ENCODE data around the gene TRA2A. TPM values are rescaled to one million over a fixed set of nuclear protein-coding genes. Genes with fewer than 3 reads are reported as not detected.

TRA2A gene
- total RNA-seq = 35.7 TPM
- 160 TPM for polyA plus RNA-seq
- long read RNA-seq, donor 1, partial matches to known transcripts = 0 of 4 reads
- long read RNA-seq, donor 1, other reads (novel, unspliced or antisense) = 0 of 4 reads
- long read RNA-seq, donor 2 = 0 reads
- long read RNA-seq, donor 3, transcript TRA2A-206 (3 exons, 661 nt) = minor isoform, 5 of 78 reads
- long read RNA-seq, donor 3, transcript TRA2A-201 (8 exons, 1,845 nt) = major isoform, 35 of 78 reads
- long read RNA-seq, donor 3, partial matches to known transcripts = 35 of 78 reads
- long read RNA-seq, donor 3, other reads (novel, unspliced or antisense) = 0 of 78 reads
- long read RNA-seq, donor 4, transcript TRA2A-201 (8 exons, 1,845 nt) = major isoform, 16 of 53 reads
- long read RNA-seq, donor 4, partial matches to known transcripts = 34 of 53 reads
- long read RNA-seq, donor 4, other reads (novel, unspliced or antisense) = 0 of 53 reads
- long read RNA-seq, donor 5, transcript TRA2A-206 (3 exons, 661 nt) = minor isoform, 11 of 113 reads
- long read RNA-seq, donor 5, transcript TRA2A-201 (8 exons, 1,845 nt) = major isoform, 40 of 113 reads
- long read RNA-seq, donor 5, partial matches to known transcripts = 58 of 113 reads
- long read RNA-seq, donor 5, other reads (novel, unspliced or antisense) = 0 of 113 reads
- long read RNA-seq, donor 6, transcript TRA2A-201 (8 exons, 1,845 nt) = major isoform, 13 of 226 reads
- long read RNA-seq, donor 6, partial matches to known transcripts = 209 of 226 reads
- long read RNA-seq, donor 6, other reads (novel, unspliced or antisense) = 0 of 226 reads
- long read RNA-seq, donor 7, transcript TRA2A-201 (8 exons, 1,845 nt) = major isoform, 22 of 40 reads
- long read RNA-seq, donor 7, partial matches to known transcripts = 13 of 40 reads
- long read RNA-seq, donor 7, other reads (novel, unspliced or antisense) = 0 of 40 reads
- long read RNA-seq, donor 8, partial matches to known transcripts = 8 of 13 reads
- long read RNA-seq, donor 8, other reads (novel, unspliced or antisense) = 0 of 13 reads
- long read RNA-seq, donor 9, transcript TRA2A-201 (8 exons, 1,845 nt) = major isoform, 17 of 24 reads
- long read RNA-seq, donor 9, partial matches to known transcripts = 6 of 24 reads
- long read RNA-seq, donor 9, other reads (novel, unspliced or antisense) = 0 of 24 reads
- long read RNA-seq, donor 10, transcript TRA2A-201 (8 exons, 1,845 nt) = major isoform, 10 of 31 reads
- long read RNA-seq, donor 10, partial matches to known transcripts = 17 of 31 reads
- long read RNA-seq, donor 10, other reads (novel, unspliced or antisense) = 0 of 31 reads

- Histone ChIP-seq H3K27me3 (ENCODE audit: control insufficient read depth in 2 of 2, insufficient read depth in 1 of 2, low read length in 1 of 2) (no peaks in the 10 kb centered on the region), H3K4me1 (ENCODE audit: control insufficient read depth in 2 of 2, insufficient read depth in 2 of 2, low read length in 2 of 2) (peaks cover 9 to 23% of the 10 kb centered on the region in 2 donors), H3K4me3 (ENCODE audit: low read length in 2 of 2) (peak within 1 kb of the TSS; percentile 99 to 100), H3K27ac (ENCODE audit: low read depth in 1 of 2, low read length in 1 of 2) (peak within 1 kb of the TSS; percentile 90 to 99), H3K36me3 (ENCODE audit: control insufficient read depth in 2 of 2, insufficient read depth in 2 of 2, low read length in 1 of 2) (peaks cover 0 to 9% of the 10 kb centered on the region in 2 donors), H3K9me3 (ENCODE audit: control insufficient read depth in 2 of 2, insufficient read depth in 1 of 2, low read length in 1 of 2) (peaks cover 0 to 8% of the 10 kb centered on the region in 2 donors)
- peak; percentile 88 to 99 (median 96) for DNase-seq (ENCODE audit: low read depth in 6 of 9, low spot score in 9 of 9)
- WGBS = 19% methylated on average over 50 of the region's 50 CpGs
Measured at GRCh38 chr7:23531794-23532489, at the start of gene TRA2A. TRA2A (minus strand) TSS chr7:23531981; CDS start chr7:23531824, 157 bp downstream.

- Histone ChIP-seq H3K4me1 (ENCODE audit: control insufficient read depth in 2 of 2, insufficient read depth in 2 of 2, low read length in 2 of 2) (no peaks in the 10 kb centered on the region), H3K4me3 (ENCODE audit: low read length in 2 of 2) (no peak overlapping the region), H3K9me3 (ENCODE audit: control insufficient read depth in 2 of 2, insufficient read depth in 1 of 2, low read length in 1 of 2) (no peaks in the 10 kb centered on the region), H3K27ac (ENCODE audit: low read depth in 1 of 2, low read length in 1 of 2) (no peak overlapping the region), H3K27me3 (ENCODE audit: control insufficient read depth in 2 of 2, insufficient read depth in 1 of 2, low read length in 1 of 2) (no peaks in the 10 kb centered on the region), H3K36me3 (ENCODE audit: control insufficient read depth in 2 of 2, insufficient read depth in 2 of 2, low read length in 1 of 2) (no peaks in the 10 kb centered on the region)
- 49% methylated on average over 5 of the region's 5 CpGs for WGBS
- DNase-seq (ENCODE audit: low read depth in 6 of 9, low spot score in 9 of 9) = peak; percentile 24 to 80 (median 55)
Measured at GRCh38 chr7:23570592-23571200, 38.9 kb upstream of the TRA2A start.

- Histone ChIP-seq H3K27ac (ENCODE audit: low read depth in 1 of 2, low read length in 1 of 2) (no peak overlapping the region), H3K27me3 (ENCODE audit: control insufficient read depth in 2 of 2, insufficient read depth in 1 of 2, low read length in 1 of 2) (no peaks in the 10 kb centered on the region), H3K4me1 (ENCODE audit: control insufficient read depth in 2 of 2, insufficient read depth in 2 of 2, low read length in 2 of 2) (no peaks in the 10 kb centered on the region), H3K4me3 (ENCODE audit: low read length in 2 of 2) (no peak overlapping the region), H3K36me3 (ENCODE audit: control insufficient read depth in 2 of 2, insufficient read depth in 2 of 2, low read length in 1 of 2) (no peaks in the 10 kb centered on the region), H3K9me3 (ENCODE audit: control insufficient read depth in 2 of 2, insufficient read depth in 1 of 2, low read length in 1 of 2) (no peaks in the 10 kb centered on the region)
- no peak for DNase-seq (ENCODE audit: low read depth in 6 of 9, low spot score in 9 of 9)
Measured at GRCh38 chr7:23558303-23558702, 26.5 kb upstream of the TRA2A start.

GRCh38 chr7:23547662-23548061 lies 15.9 kb upstream of the TRA2A start:
- Histone ChIP-seq H3K36me3 (ENCODE audit: control insufficient read depth in 2 of 2, insufficient read depth in 2 of 2, low read length in 1 of 2) (no peaks in the 10 kb centered on the region), H3K9me3 (ENCODE audit: control insufficient read depth in 2 of 2, insufficient read depth in 1 of 2, low read length in 1 of 2) (no peaks in the 10 kb centered on the region), H3K4me3 (ENCODE audit: low read length in 2 of 2) (no peak overlapping the region), H3K4me1 (ENCODE audit: control insufficient read depth in 2 of 2, insufficient read depth in 2 of 2, low read length in 2 of 2) (no peaks in the 10 kb centered on the region), H3K27me3 (ENCODE audit: control insufficient read depth in 2 of 2, insufficient read depth in 1 of 2, low read length in 1 of 2) (no peaks in the 10 kb centered on the region), H3K27ac (ENCODE audit: low read depth in 1 of 2, low read length in 1 of 2) (no peak overlapping the region)
- no peak for DNase-seq (ENCODE audit: low read depth in 6 of 9, low spot score in 9 of 9)
- WGBS = 98% methylated on average over 4 of the region's 4 CpGs

GRCh38 chr7:23546897-23547572 lies 15.3 kb upstream of the TRA2A start:
- 44% methylated on average over 13 of the region's 13 CpGs for WGBS
- Histone ChIP-seq H3K27me3 (ENCODE audit: control insufficient read depth in 2 of 2, insufficient read depth in 1 of 2, low read length in 1 of 2) (no peaks in the 10 kb centered on the region), H3K36me3 (ENCODE audit: control insufficient read depth in 2 of 2, insufficient read depth in 2 of 2, low read length in 1 of 2) (no peaks in the 10 kb centered on the region), H3K4me1 (ENCODE audit: control insufficient read depth in 2 of 2, insufficient read depth in 2 of 2, low read length in 2 of 2) (no peaks in the 10 kb centered on the region), H3K9me3 (ENCODE audit: control insufficient read depth in 2 of 2, insufficient read depth in 1 of 2, low read length in 1 of 2) (no peaks in the 10 kb centered on the region), H3K4me3 (ENCODE audit: low read length in 2 of 2) (no peak overlapping the region), H3K27ac (ENCODE audit: low read depth in 1 of 2, low read length in 1 of 2) (no peak overlapping the region)
- peak; percentile 73 to 97 (median 94) for DNase-seq (ENCODE audit: low read depth in 6 of 9, low spot score in 9 of 9)

GRCh38 chr7:23545493-23545892 lies 13.7 kb upstream of the TRA2A start:
- no peaks in the 10 kb centered on the region for H3K36me3 ChIP-seq (ENCODE audit: control insufficient read depth in 2 of 2, insufficient read depth in 2 of 2, low read length in 1 of 2)
- H3K4me1 ChIP-seq (ENCODE audit: control insufficient read depth in 2 of 2, insufficient read depth in 2 of 2, low read length in 2 of 2) = no peaks in the 10 kb centered on the region
- WGBS = 87% methylated on average over 1 of the region's 1 CpG
- no peaks in the 10 kb centered on the region for H3K9me3 ChIP-seq (ENCODE audit: control insufficient read depth in 2 of 2, insufficient read depth in 1 of 2, low read length in 1 of 2)
- H3K4me3 ChIP-seq (ENCODE audit: low read length in 2 of 2) = no peak overlapping the region
- no peaks in the 10 kb centered on the region for H3K27me3 ChIP-seq (ENCODE audit: control insufficient read depth in 2 of 2, insufficient read depth in 1 of 2, low read length in 1 of 2)
- DNase-seq (ENCODE audit: low read depth in 6 of 9, low spot score in 9 of 9) = no peak
- H3K27ac ChIP-seq (ENCODE audit: low read depth in 1 of 2, low read length in 1 of 2) = no peak overlapping the region

GRCh38 chr7:23544913-23545354 lies 13.2 kb upstream of the TRA2A start:
- H3K36me3 ChIP-seq (ENCODE audit: control insufficient read depth in 2 of 2, insufficient read depth in 2 of 2, low read length in 1 of 2) = no peaks in the 10 kb centered on the region
- DNase-seq (ENCODE audit: low read depth in 6 of 9, low spot score in 9 of 9) = peak in 2 of 9 donors; percentile 38 to 48
- H3K27ac ChIP-seq (ENCODE audit: low read depth in 1 of 2, low read length in 1 of 2) = no peak overlapping the region
- H3K9me3 ChIP-seq (ENCODE audit: control insufficient read depth in 2 of 2, insufficient read depth in 1 of 2, low read length in 1 of 2) = no peaks in the 10 kb centered on the region
- WGBS = 31% methylated on average over 2 of the region's 2 CpGs
- H3K4me1 ChIP-seq (ENCODE audit: control insufficient read depth in 2 of 2, insufficient read depth in 2 of 2, low read length in 2 of 2) = peaks cover 3 to 5% of the 10 kb centered on the region in 2 donors
- no peaks in the 10 kb centered on the region for H3K27me3 ChIP-seq (ENCODE audit: control insufficient read depth in 2 of 2, insufficient read depth in 1 of 2, low read length in 1 of 2)
- no peak overlapping the region for H3K4me3 ChIP-seq (ENCODE audit: low read length in 2 of 2)

- 98% methylated on average over 3 of the region's 3 CpGs for WGBS
- H3K4me1 ChIP-seq (ENCODE audit: control insufficient read depth in 2 of 2, insufficient read depth in 2 of 2, low read length in 2 of 2) = peaks cover 12 to 14% of the 10 kb centered on the region in 2 donors
Measured at GRCh38 chr7:23542752-23543151, 11.0 kb upstream of the TRA2A start.

More at GRCh38 chr7:23542752-23543151, 11.0 kb upstream of the TRA2A start:
- H3K9me3 ChIP-seq (ENCODE audit: control insufficient read depth in 2 of 2, insufficient read depth in 1 of 2, low read length in 1 of 2) = no peaks in the 10 kb centered on the region
- no peak for DNase-seq (ENCODE audit: low read depth in 6 of 9, low spot score in 9 of 9)
- H3K36me3 ChIP-seq (ENCODE audit: control insufficient read depth in 2 of 2, insufficient read depth in 2 of 2, low read length in 1 of 2) = no peaks in the 10 kb centered on the region
- no peak overlapping the region for H3K27ac ChIP-seq (ENCODE audit: low read depth in 1 of 2, low read length in 1 of 2)
- H3K27me3 ChIP-seq (ENCODE audit: control insufficient read depth in 2 of 2, insufficient read depth in 1 of 2, low read length in 1 of 2) = no peaks in the 10 kb centered on the region
- H3K4me3 ChIP-seq (ENCODE audit: low read length in 2 of 2) = no peak overlapping the region
